HEK293 (cell line): ENCODE results near the gene GPR158.

Experiments used
- CTCF ChIA-PET: fragments of 350-600 bp; formaldehyde crosslinking; extraction: SDS; loops from one replicate; lab custom pipeline; 2021; ENCODE audit warnings: antibody characterized with exemption; lab: Yijun Ruan, JAX
- POLR2A ChIA-PET: fragments of 300-600 bp; formaldehyde crosslinking; extraction: SDS; loops from one replicate; lab custom pipeline; 2020; ENCODE audit warnings: antibody characterized with exemption, inconsistent platforms; lab: Yijun Ruan, JAX
- H3K27ac ChIP-seq: fragments of 200-500 bp; sonication (Bioruptor generic); 2 replicates; pipeline ENCODE4 v1.5.1; 2014; ENCODE audit warnings: low read depth, low read length, control low read depth, inconsistent platforms; ENCODE audit errors: extremely low read depth
- H3K36me3 ChIP-seq, 2 experiments: fragments of 200-500 bp in 1 of 2; sonication (Bioruptor generic) in 1 of 2; 1 replicate in 1 of 2; 2 replicates in 1 of 2; pipeline ENCODE4 v1.5.1; 2014 to 2017; ENCODE audit warnings: inconsistent platforms in 2 of 2, low read length in 2 of 2; ENCODE audit not compliant: control insufficient read depth in 2 of 2, insufficient read depth in 1 of 2
- H3K4me1 ChIP-seq: fragments of 200-500 bp; sonication (Bioruptor generic); 2 replicates; pipeline ENCODE4 v1.5.1; 2014; ENCODE audit warnings: mild to moderate bottlenecking, low read length, inconsistent platforms; ENCODE audit not compliant: control insufficient read depth, insufficient read depth
- H3K4me3 ChIP-seq: 2 replicates; pipeline ENCODE4 v1.5.1; 2011; ENCODE audit warnings: low read depth, mild to moderate bottlenecking, control low read depth, low read length, moderate library complexity
- H3K9me3 ChIP-seq: fragments of 200-500 bp; sonication (Bioruptor generic); 2 replicates; pipeline ENCODE4 v1.5.1; 2014; ENCODE audit warnings: low read depth, low read length, inconsistent platforms; ENCODE audit not compliant: control insufficient read depth, insufficient read depth
- BCL11A ChIP-seq: fragments of 450-650 bp; formaldehyde crosslinking; IDR thresholded peaks from 2 replicates; pipeline ENCODE4 v1.5.1; 2016; ENCODE audit warnings: low read depth, missing biosample characterization, missing genetic modification characterization
- FEZF1 ChIP-seq: fragments of 450-650 bp; formaldehyde crosslinking; IDR thresholded peaks from 2 replicates; pipeline ENCODE4 v1.5.1; 2016; ENCODE audit warnings: missing biosample characterization, missing genetic modification characterization
- HIC1 ChIP-seq: fragments of 450-650 bp; formaldehyde crosslinking; IDR thresholded peaks from 2 replicates; pipeline ENCODE4 v1.5.1; 2016; ENCODE audit warnings: missing biosample characterization, missing genetic modification characterization
- HOXA7 ChIP-seq: sonication (generic); formaldehyde crosslinking; IDR thresholded peaks from 2 replicates; pipeline ENCODE4 v1.8.1; 2022; ENCODE audit warnings: missing genetic modification reagents, borderline replicate concordance
- KLF16 ChIP-seq: fragments of 450-650 bp; formaldehyde crosslinking; IDR thresholded peaks from 2 replicates; pipeline ENCODE4 v1.5.1; 2017; ENCODE audit warnings: missing biosample characterization, missing genetic modification characterization
- KLF8 ChIP-seq: fragments of 450-650 bp; formaldehyde crosslinking; IDR thresholded peaks from 2 replicates; pipeline ENCODE4 v1.5.1; 2016; ENCODE audit warnings: missing biosample characterization, missing genetic modification characterization
- OSR2 ChIP-seq: fragments of 450-650 bp; formaldehyde crosslinking; IDR thresholded peaks from 2 replicates; pipeline ENCODE4 v1.5.1; 2016; ENCODE audit warnings: missing biosample characterization, missing genetic modification characterization
- WT1 ChIP-seq: fragments of 450-650 bp; formaldehyde crosslinking; IDR thresholded peaks from 2 replicates; pipeline ENCODE4 v1.5.1; 2016; ENCODE audit warnings: missing biosample characterization, missing genetic modification characterization
- ZBTB10 ChIP-seq: fragments of 450-650 bp; formaldehyde crosslinking; IDR thresholded peaks from 2 replicates; pipeline ENCODE4 v1.5.1; 2016; ENCODE audit warnings: missing biosample characterization, missing genetic modification characterization
- ZNF114 ChIP-seq: fragments of 450-650 bp; formaldehyde crosslinking; IDR thresholded peaks from 2 replicates; pipeline ENCODE4 v1.5.0; 2017; ENCODE audit warnings: missing biosample characterization, missing genetic modification characterization
- ZNF18 ChIP-seq: fragments of 450-650 bp; formaldehyde crosslinking; IDR thresholded peaks from 2 replicates; pipeline ENCODE4 v1.5.1; 2016; ENCODE audit warnings: missing biosample characterization, missing genetic modification characterization
- ZNF184 ChIP-seq: fragments of 450-650 bp; IDR thresholded peaks from 2 replicates; pipeline ENCODE4 v1.5.1; 2018; ENCODE audit warnings: missing biosample characterization, mild to moderate bottlenecking, missing genetic modification characterization
- ZNF202 ChIP-seq: fragments of 450-650 bp; formaldehyde crosslinking; IDR thresholded peaks from 2 replicates; pipeline ENCODE4 v1.5.1; 2016; ENCODE audit warnings: missing biosample characterization, missing genetic modification characterization, borderline replicate concordance
- ZNF362 ChIP-seq: fragments of 450-650 bp; formaldehyde crosslinking; IDR thresholded peaks from 2 replicates; pipeline ENCODE4 v1.5.1; 2016; ENCODE audit warnings: missing biosample characterization, missing genetic modification characterization
- ZNF366 ChIP-seq: fragments of 450-650 bp; formaldehyde crosslinking; conservative IDR thresholded peaks from 2 replicates; pipeline ENCODE4 v1.5.1; 2016; ENCODE audit warnings: missing biosample characterization, missing genetic modification characterization
- ZNF513 ChIP-seq: fragments of 450-650 bp; IDR thresholded peaks from 2 replicates; pipeline ENCODE4 v1.5.1; 2018; ENCODE audit warnings: missing biosample characterization, missing genetic modification characterization
- ZNF548 ChIP-seq: fragments of 450-650 bp; formaldehyde crosslinking; IDR thresholded peaks from 2 replicates; pipeline ENCODE4 v1.5.1; 2016; ENCODE audit warnings: missing biosample characterization, missing genetic modification characterization
- ZNF549 ChIP-seq: fragments of 450-650 bp; IDR thresholded peaks from 2 replicates; pipeline ENCODE4 v1.5.1; 2018; ENCODE audit warnings: missing biosample characterization, missing genetic modification characterization, mild to moderate bottlenecking, inconsistent platforms, moderate library complexity
- ZNF660 ChIP-seq: fragments of 450-650 bp; IDR thresholded peaks from 2 replicates; pipeline ENCODE4 v1.5.1; 2018; ENCODE audit warnings: missing biosample characterization, mild to moderate bottlenecking, missing genetic modification characterization
- ZNF670 ChIP-seq: fragments of 450-650 bp; formaldehyde crosslinking; IDR thresholded peaks from 2 replicates; pipeline ENCODE4 v1.5.1; 2016; ENCODE audit warnings: missing biosample characterization, missing genetic modification characterization, low read depth
- ZNF843 ChIP-seq: fragments of 450-650 bp; formaldehyde crosslinking; IDR thresholded peaks from 2 replicates; pipeline ENCODE4 v1.5.1; 2016; ENCODE audit warnings: missing biosample characterization, missing genetic modification characterization

Gene GPR158

GRCh38 chr10:25261110-25261509, 86.3 kb downstream of the GPR158 start:
- TF ChIP-seq ZNF202, result no peak
- 0 out of 2 replicates have a peak, but pooled peaks have one; percentile 12 for TF ChIP-seq ZNF362 (tag by site-specific recombination)
- POLR2A ChIA-PET, result no interaction called here
- Histone ChIP-seq H3K4me1 (peaks cover 3% of the 10 kb centered on the region; the same call in 1 of the 2 replicates), H3K27ac (no peak overlapping the region), H3K36me3 (no peaks in the 10 kb centered on the region), H3K4me3 (no peak overlapping the region), H3K9me3 (no peaks in the 10 kb centered on the region)
- CTCF ChIA-PET, result no interaction called here

GRCh38 chr10:25261558-25261957, 86.8 kb downstream of the GPR158 start:
- H3K27ac ChIP-seq, result no peak overlapping the region
- no peak overlapping the region for H3K4me3 ChIP-seq
- ChIA-PET POLR2A (no interaction called here), CTCF (interaction anchor here (0.5 to 1.6 kb wide), 2 partner anchors 18 to 34 kb away, joined by 3 to 6 read pairs; no protein-coding TSS in a partner anchor)
- H3K4me1 ChIP-seq, result peaks cover 3% of the 10 kb centered on the region; the same call in 1 of the 2 replicates
- TF ChIP-seq BCL11A (tag by site-specific recombination) (0 out of 2 replicates have a peak, but pooled peaks have one; percentile 33), FEZF1 (tag by site-specific recombination) (peak; percentile 18; the same call in 1 of the 2 replicates), OSR2 (tag by site-specific recombination) (peak; percentile 53; the same call in 1 of the 2 replicates), HOXA7 (no peak), KLF8 (tag by site-specific recombination) (0 out of 2 replicates have a peak, but pooled peaks have one; percentile 19), ZNF843 (tag by site-specific recombination) (no peak), ZNF366 (tag by site-specific recombination) (peak; percentile 91), HIC1 (tag by site-specific recombination) (peak; percentile 56; the same call in 1 of the 2 replicates)
- no peaks in the 10 kb centered on the region for H3K9me3 ChIP-seq
- no peaks in the 10 kb centered on the region for H3K36me3 ChIP-seq

GRCh38 chr10:25263931-25264330, 89.1 kb downstream of the GPR158 start:
- no peak overlapping the region for H3K4me3 ChIP-seq
- H3K36me3 ChIP-seq, result no peaks in the 10 kb centered on the region
- H3K27ac ChIP-seq, result no peak overlapping the region
- POLR2A ChIA-PET, result no interaction called here
- TF ChIP-seq ZNF18 (tag by site-specific recombination) (no peak), ZNF513 (tag by site-specific recombination) (no peak), ZNF114 (tag by site-specific recombination) (no peak), ZNF548 (tag by site-specific recombination) (no peak), ZNF549 (tag by site-specific recombination) (no peak), ZNF670 (tag by site-specific recombination) (no peak), ZNF660 (tag by site-specific recombination) (no peak), KLF16 (tag by site-specific recombination) (no peak), ZBTB10 (tag by site-specific recombination) (no peak), ZNF184 (no peak), WT1 (tag by site-specific recombination) (no peak)
- H3K4me1 ChIP-seq, result peaks cover 3% of the 10 kb centered on the region; the same call in 1 of the 2 replicates
- no peaks in the 10 kb centered on the region for H3K9me3 ChIP-seq
- CTCF ChIA-PET, result no interaction called here
